Measurements from ENCODE around the gene IKZF3.

- TF ChIP-seq TAF1 (IDR thresholded peaks at IDR 0.05; ENCODE audit: borderline replicate concordance, low read depth, low read length) (no peak), POLR2AphosphoS5 (IDR thresholded peaks at IDR 0.05; ENCODE audit: low read depth, low read length) (no peak), EZH2phosphoT487 (IDR thresholded peaks at IDR 0.05; ENCODE audit: borderline replicate concordance, low read depth) (no peak), MXI1 (IDR thresholded peaks at IDR 0.05; ENCODE audit: low read depth, low read length) (no peak), REST (IDR thresholded peaks at IDR 0.05; ENCODE audit: low read depth, low read length) (no peak), GABPA (IDR thresholded peaks at IDR 0.05; ENCODE audit: low read depth) (no peak), USF2 (IDR thresholded peaks at IDR 0.05; ENCODE audit: borderline replicate concordance, low read depth, low read length) (no peak), TCF12 (IDR thresholded peaks at IDR 0.05) (no peak), GATA2 (CRISPR knock-in tag; IDR thresholded peaks at IDR 0.05) (no peak)
- TF ChIP-seq, protein P1, sequence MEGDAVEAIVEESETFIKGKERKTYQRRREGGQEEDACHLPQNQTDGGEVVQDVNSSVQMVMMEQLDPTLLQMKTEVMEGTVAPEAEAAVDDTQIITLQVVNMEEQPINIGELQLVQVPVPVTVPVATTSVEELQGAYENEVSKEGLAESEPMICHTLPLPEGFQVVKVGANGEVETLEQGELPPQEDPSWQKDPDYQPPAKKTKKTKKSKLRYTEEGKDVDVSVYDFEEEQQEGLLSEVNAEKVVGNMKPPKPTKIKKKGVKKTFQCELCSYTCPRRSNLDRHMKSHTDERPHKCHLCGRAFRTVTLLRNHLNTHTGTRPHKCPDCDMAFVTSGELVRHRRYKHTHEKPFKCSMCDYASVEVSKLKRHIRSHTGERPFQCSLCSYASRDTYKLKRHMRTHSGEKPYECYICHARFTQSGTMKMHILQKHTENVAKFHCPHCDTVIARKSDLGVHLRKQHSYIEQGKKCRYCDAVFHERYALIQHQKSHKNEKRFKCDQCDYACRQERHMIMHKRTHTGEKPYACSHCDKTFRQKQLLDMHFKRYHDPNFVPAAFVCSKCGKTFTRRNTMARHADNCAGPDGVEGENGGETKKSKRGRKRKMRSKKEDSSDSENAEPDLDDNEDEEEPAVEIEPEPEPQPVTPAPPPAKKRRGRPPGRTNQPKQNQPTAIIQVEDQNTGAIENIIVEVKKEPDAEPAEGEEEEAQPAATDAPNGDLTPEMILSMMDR (IDR thresholded peaks at IDR 0.05), result no peak
Observed at GRCh38 chr17:39841134-39841683, 22.9 kb downstream of the IKZF3 start.

All from SK-N-SH (cell line).